ENCODE data around the gene FAM234A.
"Not testable (repeated sequence)": the region's sequence is repeated elsewhere in the genome, so short reads cannot be mapped to it uniquely, and the experiment has no call there.

Gene FAM234A, protein sequence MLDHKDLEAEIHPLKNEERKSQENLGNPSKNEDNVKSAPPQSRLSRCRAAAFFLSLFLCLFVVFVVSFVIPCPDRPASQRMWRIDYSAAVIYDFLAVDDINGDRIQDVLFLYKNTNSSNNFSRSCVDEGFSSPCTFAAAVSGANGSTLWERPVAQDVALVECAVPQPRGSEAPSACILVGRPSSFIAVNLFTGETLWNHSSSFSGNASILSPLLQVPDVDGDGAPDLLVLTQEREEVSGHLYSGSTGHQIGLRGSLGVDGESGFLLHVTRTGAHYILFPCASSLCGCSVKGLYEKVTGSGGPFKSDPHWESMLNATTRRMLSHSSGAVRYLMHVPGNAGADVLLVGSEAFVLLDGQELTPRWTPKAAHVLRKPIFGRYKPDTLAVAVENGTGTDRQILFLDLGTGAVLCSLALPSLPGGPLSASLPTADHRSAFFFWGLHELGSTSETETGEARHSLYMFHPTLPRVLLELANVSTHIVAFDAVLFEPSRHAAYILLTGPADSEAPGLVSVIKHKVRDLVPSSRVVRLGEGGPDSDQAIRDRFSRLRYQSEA

GRCh38 chr16:234468-235305 is at the start of gene FAM234A:
TSS of gene FAM234A (plus strand) at chr16:234821. CDS start at chr16:254414, 19,593 bp downstream.
- peak; percentile 88 to 95 for DNase-seq

- no peak for DNase-seq
These were observed 49.4 kb upstream of the FAM234A start for GRCh38 chr16:185213-185612.

- no peak for DNase-seq
These were observed 48.9 kb upstream of the FAM234A start for GRCh38 chr16:185691-186090.

DNA sequence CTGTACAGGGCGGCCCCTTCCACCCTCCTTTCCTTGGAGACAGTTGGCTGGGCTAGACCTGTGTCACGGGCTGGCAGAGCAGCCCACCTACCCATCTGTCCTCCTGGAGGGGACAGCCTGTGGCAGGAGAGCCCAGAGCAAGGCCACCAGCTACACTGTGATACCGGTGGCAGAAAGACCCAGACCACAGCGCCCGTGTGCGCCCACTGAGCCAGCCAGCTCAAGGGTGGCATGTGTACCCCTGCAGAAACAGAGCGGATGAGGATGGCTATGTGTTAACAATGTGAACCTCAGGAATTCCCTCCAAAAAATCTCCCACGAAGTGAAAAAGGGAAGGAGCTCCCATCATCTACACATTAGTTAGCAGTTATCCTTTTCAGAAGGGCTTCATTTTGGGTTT is 47.3 kb upstream of the FAM234A start:
- no peak for DNase-seq

DNA sequence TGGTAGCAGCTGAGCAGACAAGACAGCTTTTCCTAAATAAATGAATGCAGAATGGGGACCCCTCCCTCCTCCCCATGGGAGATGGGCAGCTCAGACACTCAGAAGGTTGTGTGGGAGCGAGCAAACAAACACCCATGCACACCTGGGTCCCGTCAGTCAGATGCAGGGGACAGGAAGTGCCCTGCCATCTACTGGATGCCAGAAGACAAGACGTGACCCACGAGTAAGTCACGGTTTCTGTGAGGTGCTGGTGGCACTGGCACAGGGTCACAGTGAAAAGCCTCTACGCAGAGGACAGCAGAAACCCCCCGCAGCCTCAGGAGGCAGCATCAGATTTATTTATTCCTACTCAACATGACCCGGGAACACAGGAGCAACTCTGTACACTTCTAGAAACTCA is 45.9 kb upstream of the FAM234A start:
- no peak for DNase-seq

DNA sequence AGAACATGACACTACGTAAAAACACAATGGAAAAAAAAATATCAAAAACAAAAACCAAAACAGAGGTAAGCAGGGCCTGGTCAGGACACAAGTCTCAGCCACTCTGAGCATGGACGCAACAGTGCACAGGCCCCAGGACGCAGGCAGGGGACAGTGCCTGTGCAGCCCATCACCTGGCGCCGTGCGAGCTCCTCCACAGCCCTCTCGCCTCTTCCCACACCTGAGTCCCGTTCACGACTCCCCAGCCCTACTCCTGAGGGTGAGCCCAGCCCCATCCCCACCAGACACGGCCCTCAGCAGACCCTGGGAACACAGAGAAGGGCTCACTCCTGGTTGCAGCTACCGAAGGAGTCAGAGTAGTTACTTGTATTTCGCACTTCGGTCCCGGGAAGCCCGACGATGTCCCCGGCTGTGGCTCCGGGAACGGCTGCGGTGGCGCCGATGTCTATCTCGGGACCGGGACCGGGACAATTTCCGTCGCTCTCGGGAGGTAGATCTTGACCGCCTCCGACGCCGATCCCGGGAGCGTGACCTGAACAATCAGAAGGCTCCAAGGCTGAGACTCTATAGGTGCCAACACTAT is 44.9 kb upstream of the FAM234A start:
- DNase-seq: no peak

- DNase-seq: no peak
These were observed 42.8 kb upstream of the FAM234A start for GRCh38 chr16:191831-192230.

DNA sequence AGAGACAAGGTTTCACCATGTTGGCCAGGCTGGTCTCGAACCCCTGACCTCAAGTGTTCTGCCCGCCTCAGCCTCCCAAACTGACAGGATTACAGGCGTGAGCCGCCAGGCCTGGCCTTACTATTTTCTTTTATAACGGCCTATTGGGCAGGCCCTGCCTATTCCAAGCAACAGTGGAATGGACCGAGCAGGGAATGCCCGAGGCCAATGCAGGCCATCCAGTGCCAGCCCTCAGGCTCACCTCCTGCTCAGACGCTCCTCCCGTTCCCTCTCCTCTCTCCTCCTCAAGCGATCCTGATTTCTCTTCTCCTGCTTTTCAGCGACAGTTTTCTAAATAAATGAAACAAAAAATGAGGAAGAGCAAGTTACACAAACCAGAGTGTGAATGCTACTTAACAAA is 41.9 kb upstream of the FAM234A start:
- DNase-seq: no peak

DNA sequence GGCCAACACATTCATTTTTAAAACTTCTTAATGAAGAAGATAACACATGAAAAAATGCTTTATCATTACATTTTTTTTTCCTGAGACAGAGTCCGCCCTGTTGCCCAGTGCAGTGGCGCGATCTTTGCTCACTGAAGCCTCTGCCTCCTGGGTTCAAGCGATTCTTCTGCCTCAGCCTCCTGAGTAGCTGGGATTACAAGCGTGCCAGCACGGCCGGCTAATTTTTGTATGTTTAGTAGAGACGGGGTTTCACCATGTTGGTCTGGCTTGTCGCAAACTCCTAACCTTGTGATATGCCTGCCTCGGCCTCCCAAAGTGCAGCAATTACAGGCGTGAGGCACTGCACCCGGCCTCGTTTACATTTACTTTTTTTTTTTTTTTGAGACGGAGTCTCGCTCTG is 41.2 kb upstream of the FAM234A start:
- DNase-seq: no peak

GRCh38 chr16:194516-194915 is 40.1 kb upstream of the FAM234A start:
- no peak for DNase-seq

- DNase-seq: no peak
These were observed 34.2 kb upstream of the FAM234A start for GRCh38 chr16:200388-200787.

DNA sequence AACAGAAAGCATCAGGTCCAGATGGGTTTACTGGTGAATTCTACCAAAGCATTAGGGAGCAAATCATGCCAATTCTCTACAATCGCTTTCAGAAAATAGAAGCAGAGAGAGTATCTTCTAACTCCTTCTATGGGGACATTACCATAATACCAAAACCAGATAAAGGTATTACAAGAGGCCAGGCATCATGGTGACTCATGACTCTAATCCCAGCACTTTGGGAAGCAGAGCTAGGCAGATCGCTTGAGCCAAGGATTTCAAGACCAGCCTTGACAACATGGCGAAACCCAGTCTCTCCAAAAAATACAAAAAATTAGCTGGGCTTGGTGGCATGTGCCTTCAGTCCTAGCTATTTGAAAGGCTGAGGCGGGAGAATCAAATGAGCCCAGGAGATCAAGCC is 31.4 kb upstream of the FAM234A start:
- DNase-seq: no peak

GRCh38 chr16:204046-204445 is 30.6 kb upstream of the FAM234A start:
- DNase-seq: not testable (repeated sequence)

DNA sequence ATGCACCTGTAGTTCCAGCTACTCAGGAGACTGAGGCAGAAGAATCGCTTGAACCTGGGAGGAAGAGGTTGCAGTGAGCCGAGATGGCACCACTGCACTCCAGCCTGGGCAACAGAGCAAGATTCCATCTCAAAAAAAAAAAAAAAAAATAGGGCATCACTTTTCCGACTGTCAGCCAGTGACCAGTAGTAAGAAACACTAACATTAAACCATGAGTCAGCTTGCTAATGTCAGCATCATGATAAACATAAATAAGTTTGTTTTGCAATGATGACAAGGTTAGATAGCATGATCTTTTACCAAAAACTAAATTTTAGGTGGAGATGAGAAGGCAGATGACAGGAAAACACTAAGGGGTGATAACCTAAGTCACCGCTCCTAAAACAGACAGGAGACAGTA is 25.3 kb upstream of the FAM234A start:
- not testable (repeated sequence) for DNase-seq

- DNase-seq: not testable (repeated sequence)
These were observed 22.9 kb upstream of the FAM234A start for GRCh38 chr16:211631-212180.

DNA sequence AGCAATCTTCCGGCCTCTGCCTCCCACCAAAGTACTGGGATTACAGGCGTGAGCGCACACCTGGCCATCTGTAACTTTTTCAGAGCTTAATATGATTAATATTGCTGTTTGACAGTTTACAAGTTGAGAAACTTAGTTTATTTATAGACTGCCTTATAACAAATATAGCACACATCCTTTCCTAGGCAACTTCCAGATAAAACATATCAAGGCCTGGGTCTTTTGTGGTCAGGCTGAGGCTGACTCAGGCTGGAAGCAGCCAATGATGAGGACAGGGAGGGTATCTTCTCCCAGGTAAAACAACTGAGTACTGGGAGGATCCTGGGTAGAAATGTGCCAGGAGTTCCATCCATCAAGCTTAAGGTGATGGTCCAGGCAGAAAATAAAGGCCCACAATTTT is 21.6 kb upstream of the FAM234A start:
- DNase-seq: no peak

DNA sequence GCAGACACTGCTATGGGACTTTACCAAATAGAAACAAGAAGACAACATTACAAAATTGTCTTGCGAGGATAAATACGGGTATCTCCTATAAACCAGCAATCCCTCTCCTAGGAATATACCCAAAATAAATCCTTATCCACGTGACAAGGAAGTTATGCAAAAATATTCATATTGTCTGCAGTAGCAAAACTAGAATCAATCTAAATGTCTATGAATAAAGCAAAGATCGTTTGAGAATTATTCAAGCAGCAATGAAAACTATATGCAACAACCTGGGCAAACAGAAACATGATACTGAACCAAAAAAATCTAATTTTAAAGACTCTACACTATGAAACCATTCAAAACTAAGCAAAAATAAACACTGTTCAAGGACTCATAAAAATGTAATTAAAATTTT is 14.6 kb upstream of the FAM234A start:
- no peak for DNase-seq

DNA sequence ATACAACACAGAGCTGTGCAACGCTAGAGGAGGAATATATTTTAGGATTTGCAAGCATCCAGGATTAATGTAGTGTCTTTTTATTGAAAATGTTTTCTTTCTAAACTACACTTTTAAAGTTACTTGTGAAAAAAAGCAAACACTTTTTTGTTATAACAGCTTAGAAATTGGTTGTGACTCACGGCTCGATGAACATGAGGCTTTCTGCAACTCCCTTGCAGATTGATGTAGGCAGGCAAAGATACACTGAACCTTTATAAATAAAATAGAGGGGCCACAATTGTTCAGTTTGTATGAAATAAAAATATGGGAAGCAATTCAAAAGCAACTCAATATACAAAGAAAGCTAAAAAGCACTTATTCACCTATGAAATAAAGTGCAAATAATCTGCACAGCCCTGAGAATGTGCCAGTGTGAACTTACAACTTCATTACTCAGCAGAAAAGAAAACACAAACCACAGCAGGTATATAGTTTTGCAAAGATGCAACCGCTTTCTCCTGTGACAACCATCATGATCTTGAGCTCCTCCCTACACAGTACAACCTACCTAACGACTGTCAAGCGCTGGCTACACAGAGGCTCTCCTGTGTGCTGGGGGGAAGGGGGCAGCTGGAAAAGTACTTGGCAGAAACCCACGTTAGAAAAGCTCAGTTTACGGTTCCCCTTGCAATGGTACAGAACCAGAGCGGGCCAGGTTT is 6.3 kb upstream of the FAM234A start:
- DNase-seq: peak in 1 of 2 experiments; percentile 30

DNA sequence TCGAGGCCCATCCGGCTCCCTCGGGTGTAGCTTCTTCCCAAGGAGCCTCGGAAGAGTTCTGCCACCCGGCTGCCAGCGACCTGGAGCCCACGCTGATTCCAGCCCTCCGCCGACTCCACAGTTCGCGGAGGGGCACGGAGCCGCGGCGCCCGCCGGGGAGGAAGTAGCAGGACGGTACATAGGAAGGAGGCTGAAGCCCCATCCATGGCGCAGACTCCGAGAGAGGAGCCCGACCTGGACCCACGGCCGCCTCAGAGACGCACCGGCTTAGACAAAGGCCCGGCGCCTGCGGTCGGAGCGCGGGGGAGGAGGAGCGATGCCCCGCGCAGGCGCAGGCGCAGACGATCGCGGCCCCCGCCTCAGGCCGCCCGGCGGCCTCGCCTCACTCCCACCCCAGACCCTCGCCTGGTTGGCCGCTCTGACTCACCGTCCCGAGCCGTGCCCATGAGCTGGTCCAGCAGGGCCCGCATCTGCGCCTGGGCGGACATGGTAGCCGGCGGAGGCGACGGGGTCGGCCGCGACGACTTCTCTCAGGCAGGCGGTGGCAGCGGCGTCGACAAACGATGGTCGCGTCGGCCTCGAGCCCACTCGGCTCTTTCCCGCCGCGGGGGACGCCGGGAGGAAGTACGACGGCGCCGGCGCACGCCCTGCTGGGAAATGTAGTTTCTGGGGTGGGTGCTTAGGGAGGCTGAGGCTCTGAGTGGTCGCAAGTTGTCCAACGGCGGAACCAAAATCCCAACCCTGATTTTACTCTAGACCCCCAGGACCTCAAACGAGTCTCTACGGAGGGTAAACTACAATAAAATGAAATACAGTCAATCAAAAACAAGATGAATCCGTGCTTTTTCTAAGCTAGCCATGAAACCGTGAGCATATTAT is 5.5 kb upstream of the FAM234A start, which contains the start of gene LUC7L:
Gene LUC7L (minus strand): TSS at position 598 of the 879 bp plus-strand sequence. CDS start 110 bp downstream, at position 488.
- peak; percentile 72 to 89 for DNase-seq

DNA sequence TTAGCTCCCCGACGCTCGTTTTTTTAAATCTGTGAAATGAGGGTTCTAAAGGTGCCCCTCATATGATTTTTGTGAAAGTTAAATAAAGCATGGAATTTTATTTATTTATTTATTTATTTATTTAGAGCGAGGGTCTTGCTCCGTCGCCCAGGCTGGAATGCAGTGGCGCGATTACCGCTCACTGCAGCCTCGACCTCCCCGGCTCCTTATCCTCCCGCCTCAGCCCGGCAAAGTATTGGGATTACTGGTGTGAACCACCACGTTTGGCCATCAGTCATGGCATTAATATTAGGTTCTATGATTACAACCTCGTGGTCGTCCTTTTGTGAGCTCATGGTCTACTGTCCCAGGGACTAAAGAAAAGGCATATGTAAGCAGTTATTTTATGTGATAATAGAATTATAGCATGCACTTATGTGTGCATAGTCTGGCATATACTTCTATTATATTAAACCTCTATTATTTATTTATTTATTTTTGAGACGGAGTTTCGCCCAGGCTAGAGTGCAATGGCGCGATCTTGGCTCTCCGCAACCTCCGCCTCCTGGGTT is 4.8 kb upstream of the FAM234A start:
- DNase-seq: no peak

DNA sequence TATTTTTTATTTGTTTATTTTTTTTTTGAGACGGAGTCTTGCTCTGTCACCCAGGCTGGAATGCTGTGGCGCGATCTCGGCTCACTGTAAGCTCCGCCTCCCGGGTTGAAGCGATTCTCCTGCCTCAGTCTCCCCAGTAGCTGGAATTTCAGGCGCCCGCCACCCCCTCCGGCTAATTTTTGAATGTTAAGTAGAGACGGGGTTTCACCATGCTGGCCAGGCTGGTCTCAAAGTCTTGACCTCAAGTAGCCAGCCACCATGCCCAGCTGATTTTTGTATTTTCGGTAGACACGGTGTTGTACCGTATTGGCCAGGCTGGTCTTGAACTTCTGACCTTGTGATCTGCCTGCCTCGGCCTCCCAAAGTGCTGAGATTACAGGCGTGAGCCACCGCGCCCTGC is 4.3 kb upstream of the FAM234A start:
- not testable (repeated sequence) for DNase-seq
